DMS114 treated with DMSO at 0.1 percent for 48 hours (cell line): Measurements from ENCODE around the gene UCHL5.

Experiments
- DNase-seq: peaks from one replicate; lab custom pipeline; 2025; ENCODE audit not compliant: unreplicated experiment; lab: John Stamatoyannopoulos, UW

UCHL5 gene

GRCh38 chr1:192968323-192968722 is 90.8 kb downstream of the UCHL5 start:
- no peak for DNase-seq

GRCh38 chr1:192967901-192968300 is 91.3 kb downstream of the UCHL5 start:
- DNase-seq: no peak

GRCh38 chr1:192967211-192967877 is 91.8 kb downstream of the UCHL5 start:
- DNase-seq: no peak

GRCh38 chr1:192966073-192966472 is 93.1 kb downstream of the UCHL5 start:
- DNase-seq: no peak

- no peak for DNase-seq
Measured at GRCh38 chr1:192962901-192963300, 96.3 kb downstream of the UCHL5 start.
